ENCODE data around the gene AIRE. TPM values are rescaled to one million over a fixed set of nuclear protein-coding genes. Genes with fewer than 3 reads are reported as not detected.
"Not testable (repeated sequence)": the region's sequence is repeated elsewhere in the genome, so short reads cannot be mapped to it uniquely, and the experiment has no call there.

Gene AIRE
- total RNA-seq, result not detected

- DNase-seq (ENCODE audit: low spot score), result no peak
These were observed at the start of gene AIRE for GRCh38 chr21:44285138-44285992. AIRE (plus strand) TSS chr21:44285876; CDS start chr21:44286007, 131 bp downstream.

- not testable (repeated sequence) for DNase-seq (ENCODE audit: low spot score)
These were observed 45.3 kb upstream of the AIRE start for GRCh38 chr21:44240353-44240752.

GRCh38 chr21:44240842-44241241, 44.8 kb upstream of the AIRE start, which contains the start of gene ICOSLG:
ICOSLG (minus strand) TSS chr21:44240943; CDS start chr21:44240817, 126 bp downstream.
- DNase-seq (ENCODE audit: low spot score), result not testable (repeated sequence)

DNA sequence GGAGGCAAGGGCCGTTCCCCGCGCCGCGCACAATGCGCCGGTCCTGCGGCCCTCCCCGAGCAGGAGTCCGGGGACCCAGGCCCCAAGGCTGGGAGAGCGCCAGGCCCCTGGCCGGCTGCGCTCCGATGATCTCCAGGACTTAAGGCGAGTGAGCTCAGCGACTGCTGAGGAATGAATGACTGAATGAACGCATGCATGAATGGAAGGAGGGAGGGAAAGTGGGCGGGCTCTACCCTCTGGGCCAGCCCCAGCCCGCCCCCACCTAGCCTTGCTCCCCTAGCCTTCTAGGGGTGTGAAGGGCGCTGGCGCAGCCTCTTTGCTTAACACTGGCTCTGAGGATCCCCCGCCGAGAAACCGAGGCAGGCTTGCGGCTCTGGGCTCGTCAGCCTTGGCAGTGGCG, 44.4 kb upstream of the AIRE start:
- DNase-seq (ENCODE audit: low spot score), result not testable (repeated sequence)

DNA sequence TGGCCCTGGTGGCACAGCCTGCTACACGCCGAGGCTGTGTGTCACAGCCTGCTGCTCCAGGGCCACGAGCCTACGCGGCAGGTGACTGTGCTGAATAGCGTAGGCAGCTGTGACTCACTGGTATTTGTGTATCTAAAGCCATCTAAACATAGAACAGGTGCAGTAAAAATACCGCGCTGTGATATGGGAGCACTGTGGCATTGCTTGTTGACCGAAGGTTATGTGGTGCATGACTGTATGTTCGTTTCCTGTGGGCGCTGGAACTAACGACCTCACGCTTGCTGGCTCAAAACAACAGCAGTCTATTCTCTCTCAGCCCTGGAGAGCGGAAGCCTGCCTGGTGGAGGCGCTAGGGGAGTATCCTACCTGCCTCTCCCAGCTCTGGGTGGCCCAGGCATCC, 41.7 kb upstream of the AIRE start:
- DNase-seq (ENCODE audit: low spot score), result not testable (repeated sequence)

GRCh38 chr21:44247904-44248303, 37.8 kb upstream of the AIRE start:
- DNase-seq (ENCODE audit: low spot score), result not testable (repeated sequence)

GRCh38 chr21:44249204-44250037, 36.3 kb upstream of the AIRE start:
- not testable (repeated sequence) for DNase-seq (ENCODE audit: low spot score)

GRCh38 chr21:44253832-44254710, 31.6 kb upstream of the AIRE start:
- DNase-seq (ENCODE audit: low spot score), result peak; percentile 22

- no peak for DNase-seq (ENCODE audit: low spot score)
These were observed 30.1 kb upstream of the AIRE start for GRCh38 chr21:44255511-44255981.

DNA sequence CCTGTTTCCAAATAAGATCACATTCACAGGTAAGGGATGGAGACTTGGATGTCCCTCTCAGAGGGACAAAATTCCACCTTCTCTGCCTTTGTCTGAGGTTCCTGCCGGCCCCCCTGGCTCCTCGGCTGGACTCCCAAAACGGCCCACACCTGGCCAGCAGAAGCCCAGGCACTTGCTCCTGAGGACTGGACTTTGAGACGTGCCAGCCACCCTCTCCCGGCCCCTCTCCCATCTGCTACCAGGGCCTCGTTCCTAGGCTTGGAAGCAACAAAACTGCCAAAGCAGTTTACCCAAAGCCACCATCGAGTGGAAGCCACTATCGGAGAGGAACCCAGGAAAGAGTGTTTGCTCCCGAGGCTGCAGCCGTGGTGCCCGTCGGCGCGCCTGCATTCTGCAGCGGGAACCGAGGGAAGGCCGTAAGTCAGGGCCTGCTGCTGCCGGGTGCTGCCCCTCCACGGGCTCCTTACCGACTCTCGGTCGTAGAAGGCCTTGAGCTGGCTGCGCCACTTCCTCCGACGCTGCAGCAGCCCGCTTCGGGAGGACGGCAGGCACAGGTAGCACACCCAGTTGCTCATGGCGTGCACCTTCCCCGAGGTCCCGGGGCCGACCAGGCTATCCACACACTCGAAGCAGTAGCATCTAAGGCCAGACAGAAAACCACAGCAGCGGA, 27.5 kb upstream of the AIRE start:
- DNase-seq (ENCODE audit: low spot score), result no peak

- no peak for DNase-seq (ENCODE audit: low spot score)
These were observed 26.5 kb upstream of the AIRE start for GRCh38 chr21:44259082-44259705.

GRCh38 chr21:44260066-44260465, 25.6 kb upstream of the AIRE start:
- DNase-seq (ENCODE audit: low spot score), result no peak

DNA sequence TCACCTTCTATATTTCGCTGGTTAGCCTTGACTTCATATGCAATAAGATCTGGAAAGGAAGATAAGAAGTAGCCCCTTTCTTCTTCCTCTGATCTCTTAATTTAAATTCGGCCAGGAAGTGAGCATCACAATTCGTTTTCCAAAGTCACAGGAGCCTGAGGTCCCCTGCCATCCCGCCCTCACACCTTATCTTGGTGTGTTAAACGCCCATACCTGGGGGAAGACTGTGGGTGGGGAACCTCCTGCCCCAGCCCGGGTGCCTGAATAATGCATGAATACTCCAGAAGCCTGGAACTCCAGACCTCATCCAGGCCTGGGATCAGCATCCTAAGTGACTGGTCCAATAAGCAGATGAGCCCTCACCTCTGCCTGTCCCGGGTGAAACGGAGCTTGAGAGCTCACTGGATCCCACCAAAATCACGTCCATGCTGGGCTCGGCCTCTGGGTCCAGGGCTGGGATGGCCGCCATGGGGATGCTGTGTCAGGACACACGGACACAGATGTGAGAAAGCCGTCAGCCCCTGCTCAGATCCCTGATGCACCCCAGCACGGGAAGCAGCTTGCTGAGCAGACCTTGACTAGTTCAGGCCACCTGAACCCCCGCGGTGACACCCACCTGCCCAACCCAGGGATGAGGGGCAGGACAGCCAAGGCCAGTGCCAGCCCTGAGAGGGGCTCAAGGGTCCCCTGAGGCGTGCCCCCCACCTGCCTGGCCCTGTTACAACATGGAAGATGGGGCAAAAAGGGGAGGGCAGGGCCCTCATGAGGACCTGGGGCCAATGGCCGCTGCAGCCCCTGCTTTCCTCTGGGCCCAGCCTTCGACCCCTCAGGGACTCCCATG, 24.7 kb upstream of the AIRE start:
- no peak for DNase-seq (ENCODE audit: low spot score)

GRCh38 chr21:44261675-44262295, 23.9 kb upstream of the AIRE start, which contains the start of gene DNMT3L:
DNMT3L (minus strand) TSS chr21:44261897; CDS start chr21:44261259, 638 bp downstream.
- DNase-seq (ENCODE audit: low spot score), result no peak

DNA sequence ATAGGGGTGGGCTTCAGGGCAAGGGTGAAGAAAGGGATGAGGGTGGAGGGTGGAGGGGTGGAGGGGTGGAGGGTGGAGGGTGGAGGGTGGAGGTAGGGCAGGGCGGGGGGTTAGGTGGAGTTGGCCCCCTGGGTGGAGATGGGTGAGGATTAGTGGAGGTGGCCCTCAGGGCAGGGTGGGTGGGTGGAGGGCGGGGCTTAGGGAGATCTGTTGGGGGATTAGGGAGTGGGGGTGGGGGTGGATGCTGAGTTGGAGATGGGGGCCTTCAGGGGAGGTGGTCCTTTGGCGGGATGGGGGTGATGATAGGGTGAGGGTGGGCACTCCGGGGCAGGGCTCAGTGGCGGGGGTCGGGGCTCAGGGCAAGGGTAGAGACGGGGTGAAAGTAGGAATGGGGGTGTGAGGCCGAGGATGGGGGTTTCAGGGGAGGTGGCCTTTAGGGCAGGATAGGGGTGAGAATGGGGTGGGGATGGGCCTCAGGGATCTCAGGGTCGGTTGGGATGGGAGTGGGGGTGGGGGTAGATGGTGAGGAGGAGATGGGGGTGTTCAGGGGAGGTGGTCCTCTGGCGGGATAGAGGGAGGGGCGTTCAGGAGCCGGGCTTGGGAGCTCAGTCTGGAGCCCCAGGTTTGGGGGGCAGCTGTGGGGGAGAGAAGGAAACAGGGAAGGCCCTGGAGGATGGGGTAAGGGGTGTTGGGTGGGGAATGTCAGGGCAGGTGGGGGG, 23.2 kb upstream of the AIRE start:
- DNase-seq (ENCODE audit: low spot score), result no peak

- no peak for DNase-seq (ENCODE audit: low spot score)
These were observed 22.4 kb upstream of the AIRE start for GRCh38 chr21:44263221-44263760.

GRCh38 chr21:44263768-44264167, 21.9 kb upstream of the AIRE start:
- DNase-seq (ENCODE audit: low spot score), result no peak

GRCh38 chr21:44265734-44266270, 19.9 kb upstream of the AIRE start:
- no peak for DNase-seq (ENCODE audit: low spot score)

Measured in ureter (tissue), 1 donor.